Astrocyte of the hippocampus (primary cell): ENCODE results near the gene SMCO2.
"Not testable (repeated sequence)": the region's sequence is repeated elsewhere in the genome, so short reads cannot be mapped to it uniquely, and the experiment has no call there.

Experiments
- DNase-seq: peaks from one replicate; pipeline ENCODE4 v3.0.0; 2011; ENCODE audit warnings: low read depth, low spot score

The SMCO2 gene

DNA sequence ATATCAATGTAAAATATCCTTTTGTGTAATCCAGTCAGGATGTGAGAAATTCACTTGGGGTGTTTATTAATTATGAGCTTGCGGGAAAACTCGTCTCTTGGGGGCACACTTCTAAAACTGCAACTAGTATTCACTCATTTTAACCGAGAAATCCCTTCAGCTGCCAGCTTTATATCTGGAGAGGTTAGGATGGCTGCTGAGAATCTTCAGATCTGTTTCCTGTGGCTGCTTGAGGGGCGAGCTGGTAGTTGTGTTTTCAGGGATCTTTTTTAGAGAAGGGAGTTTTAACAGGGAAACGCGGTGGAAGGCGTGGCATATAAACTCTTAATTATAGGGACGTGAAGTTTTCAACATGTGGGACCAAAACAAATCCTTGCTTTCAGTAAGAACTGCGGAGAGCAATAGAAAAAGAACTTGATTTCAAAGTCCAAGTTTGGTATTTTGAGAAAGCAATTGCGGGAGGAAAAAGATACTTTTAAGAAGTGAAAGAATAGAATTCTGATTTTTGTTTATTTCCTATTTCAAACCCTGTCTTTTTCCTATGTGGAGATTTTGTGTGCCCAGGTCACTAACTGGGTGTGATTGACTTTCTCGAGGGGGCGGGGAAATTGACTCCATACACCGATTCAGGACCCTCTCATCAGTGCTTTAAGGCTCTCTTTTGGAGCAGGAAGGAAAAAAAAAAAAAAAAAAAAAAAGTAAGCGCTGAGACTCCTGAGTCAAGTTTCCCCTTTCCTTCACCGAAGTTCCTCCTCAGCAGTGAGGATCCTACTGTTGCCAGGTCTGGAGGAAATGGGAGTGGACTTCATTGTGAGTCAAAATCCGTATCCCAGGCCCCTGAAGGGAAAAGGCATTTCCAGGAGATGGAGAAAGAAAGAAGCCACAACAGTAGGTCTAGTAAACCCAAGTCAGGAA lies 78.6 kb downstream of the SMCO2 start:
- DNase-seq = peak; percentile 64

- DNase-seq = no peak
Measured at GRCh38 chr12:27527512-27527911, 81.0 kb downstream of the SMCO2 start.

GRCh38 chr12:27528788-27529187 lies 82.3 kb downstream of the SMCO2 start:
- no peak for DNase-seq

- no peak for DNase-seq
Measured at GRCh38 chr12:27530157-27530922, 83.8 kb downstream of the SMCO2 start.

DNA sequence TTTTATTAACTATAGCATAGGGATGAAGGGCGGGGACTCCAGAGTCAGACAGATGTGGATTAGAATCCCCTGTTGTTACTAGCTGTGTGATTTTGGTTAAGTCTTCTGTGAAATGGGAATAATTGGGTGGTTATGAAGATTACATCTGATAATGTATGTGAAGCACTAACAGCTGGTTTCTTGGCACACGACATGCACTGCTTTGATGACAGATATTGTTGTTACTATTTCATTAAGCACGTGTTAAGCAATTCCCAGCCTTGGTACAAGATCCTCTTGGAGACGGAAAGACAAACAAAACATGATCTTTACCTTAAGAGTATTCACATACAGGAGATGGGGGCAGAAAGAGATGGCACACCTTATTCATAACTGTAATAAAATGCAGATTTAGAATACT lies 85.4 kb downstream of the SMCO2 start:
- DNase-seq = no peak

GRCh38 chr12:27534060-27534764 lies 87.7 kb downstream of the SMCO2 start:
- peak; percentile 57 for DNase-seq

GRCh38 chr12:27534765-27535161 lies 88.2 kb downstream of the SMCO2 start:
- DNase-seq = peak; percentile 49

- no peak for DNase-seq
Measured at GRCh38 chr12:27535318-27535717, 88.8 kb downstream of the SMCO2 start.

- DNase-seq = no peak
Measured at GRCh38 chr12:27537855-27538675, 91.5 kb downstream of the SMCO2 start.

- no peak for DNase-seq
Measured at GRCh38 chr12:27539191-27539631, 92.7 kb downstream of the SMCO2 start.

DNA sequence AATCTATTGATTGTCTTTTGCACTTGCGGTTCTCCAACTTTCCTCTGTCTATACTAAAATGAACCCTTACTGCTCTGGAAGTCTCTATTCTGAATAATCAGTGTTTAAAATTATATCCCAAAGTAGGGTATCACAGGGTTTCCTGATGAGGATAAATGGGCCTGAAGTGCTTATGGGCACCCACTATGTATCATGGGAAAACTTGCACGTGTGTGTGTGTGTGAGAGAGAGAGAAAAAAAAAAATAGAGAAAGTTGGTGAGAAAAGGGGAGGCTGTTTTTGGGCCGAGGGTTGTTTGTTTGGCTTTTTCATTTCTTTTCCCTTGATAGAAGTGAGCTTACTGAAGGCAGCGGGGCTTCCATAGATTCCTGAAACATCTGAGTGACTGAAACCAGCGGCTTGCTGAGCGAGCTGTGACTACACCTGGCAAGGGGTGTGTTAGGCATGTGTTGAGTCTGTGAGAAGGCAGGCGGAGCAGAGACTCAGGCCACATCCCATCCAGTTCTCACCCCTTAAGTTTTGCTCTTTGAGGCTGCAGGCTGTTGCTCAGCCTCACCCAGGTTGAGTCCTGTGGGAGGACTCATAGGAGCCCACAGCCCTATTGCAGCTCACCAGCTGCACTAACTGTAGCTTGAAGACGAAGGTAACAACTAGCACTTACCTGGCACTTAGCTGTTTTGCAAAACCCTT lies 94.6 kb downstream of the SMCO2 start:
- DNase-seq = peak; percentile 32

DNA sequence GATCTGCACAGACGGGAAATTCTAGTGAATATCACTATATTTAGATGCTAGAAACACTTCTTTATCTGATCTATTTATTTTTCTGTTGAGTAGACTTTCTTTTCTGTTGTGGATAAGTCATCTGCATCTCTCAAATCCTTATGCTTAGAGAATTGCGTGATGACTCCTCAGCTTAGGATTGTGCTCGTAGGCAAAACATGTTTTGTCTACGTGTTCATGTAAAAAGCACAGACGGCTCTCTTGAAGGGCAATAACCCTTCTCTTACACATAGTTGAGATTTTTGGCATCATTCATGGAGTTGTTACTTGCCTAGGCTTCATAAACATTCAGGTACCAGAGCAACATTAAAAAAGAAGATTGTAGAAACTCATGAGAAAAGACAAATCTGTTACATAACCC lies 96.1 kb downstream of the SMCO2 start:
- peak; percentile 92 for DNase-seq

- not testable (repeated sequence) for DNase-seq
Measured at GRCh38 chr12:27544858-27545257, 98.3 kb downstream of the SMCO2 start.

DNA sequence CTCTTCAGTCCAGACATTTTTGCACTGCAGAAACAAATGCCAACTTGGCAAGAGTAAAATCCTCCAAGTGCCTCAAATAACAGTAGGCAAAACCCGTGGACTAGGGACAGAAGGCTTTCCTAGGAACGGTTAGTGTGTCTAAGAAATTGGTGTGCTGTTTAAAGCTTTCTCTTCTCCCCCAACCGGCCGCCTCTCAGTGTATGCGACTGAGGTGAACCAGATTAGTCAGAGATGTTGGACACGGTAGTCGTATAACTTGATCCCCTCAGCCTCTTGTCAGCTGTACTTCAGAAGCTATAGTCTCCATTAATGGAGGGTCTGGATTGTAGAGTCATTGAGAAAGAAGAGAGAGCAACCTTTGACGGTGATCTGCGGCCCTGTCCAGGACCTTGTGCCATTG lies 99.1 kb downstream of the SMCO2 start:
- peak; percentile 25 for DNase-seq

DNA sequence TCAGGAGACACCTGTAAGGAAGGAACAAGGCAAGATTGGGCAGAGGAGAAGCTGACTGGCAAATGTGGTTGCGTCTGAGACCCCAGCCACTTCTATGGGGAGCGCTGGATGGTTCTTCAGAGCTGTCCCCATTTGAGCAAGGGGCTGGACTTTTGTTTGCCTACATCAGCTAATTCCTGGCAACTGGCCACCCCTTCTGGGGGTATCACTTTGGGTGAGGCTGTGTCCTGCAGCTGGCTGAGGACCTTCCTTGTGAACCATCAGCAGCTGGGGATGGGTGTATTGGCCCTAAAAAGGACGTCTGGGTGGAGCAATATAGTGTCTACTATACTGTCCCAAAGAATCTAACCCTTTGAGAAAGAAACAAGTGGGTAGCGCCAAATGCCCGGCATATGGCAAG lies 101.1 kb downstream of the SMCO2 start:
- DNase-seq = no peak

DNA sequence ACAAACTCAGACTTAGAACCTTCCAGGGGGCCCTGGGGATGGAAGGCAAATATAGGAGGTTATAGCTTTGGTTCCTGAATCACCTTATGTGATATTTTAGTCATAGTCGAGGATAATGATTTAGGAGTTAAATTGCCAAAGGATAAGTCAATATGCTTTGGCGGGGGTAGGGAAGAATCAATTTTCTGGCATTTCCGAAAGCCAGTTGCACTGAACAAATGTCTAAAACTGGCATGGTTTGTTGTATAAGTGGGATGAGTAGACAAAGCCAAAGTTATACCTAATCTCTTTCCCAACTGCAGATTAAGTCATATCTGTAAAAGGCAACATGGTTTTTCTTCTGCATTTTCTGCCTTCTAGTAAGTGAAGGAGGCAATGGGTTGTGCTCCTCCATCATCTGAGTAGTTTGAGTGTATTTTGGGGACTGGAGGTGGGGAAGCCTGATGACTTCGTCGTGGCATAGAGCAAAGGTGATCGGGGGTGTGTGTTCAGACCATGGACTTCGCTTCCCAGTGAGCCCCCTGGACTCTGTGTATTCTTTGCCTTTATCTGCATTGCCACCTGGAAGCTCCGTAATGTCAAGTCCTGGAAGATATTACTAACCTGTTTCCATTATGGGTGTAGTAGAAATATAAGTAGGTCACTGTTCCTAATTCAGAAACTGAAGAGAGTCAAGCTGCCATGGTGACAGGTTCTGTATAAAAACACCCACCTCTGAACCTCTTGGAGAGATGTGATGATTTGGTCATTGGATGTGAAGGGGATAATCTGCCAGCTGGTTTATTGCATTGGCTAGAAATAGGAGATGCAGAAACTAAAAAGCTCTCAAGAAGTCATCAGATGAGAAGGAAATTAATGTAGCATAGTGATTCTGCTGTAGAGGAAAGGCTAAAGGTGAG lies 102.0 kb downstream of the SMCO2 start:
- DNase-seq = no peak

DNA sequence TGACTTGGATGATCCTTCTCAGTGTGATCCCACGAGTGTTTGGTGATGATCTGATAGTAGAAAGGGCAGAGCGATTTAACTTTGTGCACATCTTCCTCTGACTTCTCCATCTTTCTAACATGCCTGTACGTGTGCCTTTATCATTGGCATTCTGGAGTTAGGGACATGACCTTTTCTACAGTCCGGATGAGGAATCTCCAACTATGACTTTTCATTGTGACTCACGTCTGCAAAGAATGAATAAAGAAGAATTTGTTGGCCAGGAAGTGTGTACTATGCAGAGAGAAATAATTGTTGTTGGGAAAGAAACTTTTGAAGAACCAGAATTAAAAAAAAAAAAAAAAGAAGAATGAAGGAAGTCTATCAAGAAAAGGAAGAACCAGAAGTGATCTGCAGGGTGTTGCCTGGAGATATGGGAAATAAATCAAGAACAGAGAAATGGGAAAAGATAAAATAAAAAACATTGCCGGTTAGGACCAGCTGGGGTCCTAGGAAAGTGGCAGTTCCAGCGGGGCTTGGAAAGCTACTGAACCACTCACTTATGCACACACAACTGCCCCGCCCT lies 102.8 kb downstream of the SMCO2 start:
- peak; percentile 58 for DNase-seq

DNA sequence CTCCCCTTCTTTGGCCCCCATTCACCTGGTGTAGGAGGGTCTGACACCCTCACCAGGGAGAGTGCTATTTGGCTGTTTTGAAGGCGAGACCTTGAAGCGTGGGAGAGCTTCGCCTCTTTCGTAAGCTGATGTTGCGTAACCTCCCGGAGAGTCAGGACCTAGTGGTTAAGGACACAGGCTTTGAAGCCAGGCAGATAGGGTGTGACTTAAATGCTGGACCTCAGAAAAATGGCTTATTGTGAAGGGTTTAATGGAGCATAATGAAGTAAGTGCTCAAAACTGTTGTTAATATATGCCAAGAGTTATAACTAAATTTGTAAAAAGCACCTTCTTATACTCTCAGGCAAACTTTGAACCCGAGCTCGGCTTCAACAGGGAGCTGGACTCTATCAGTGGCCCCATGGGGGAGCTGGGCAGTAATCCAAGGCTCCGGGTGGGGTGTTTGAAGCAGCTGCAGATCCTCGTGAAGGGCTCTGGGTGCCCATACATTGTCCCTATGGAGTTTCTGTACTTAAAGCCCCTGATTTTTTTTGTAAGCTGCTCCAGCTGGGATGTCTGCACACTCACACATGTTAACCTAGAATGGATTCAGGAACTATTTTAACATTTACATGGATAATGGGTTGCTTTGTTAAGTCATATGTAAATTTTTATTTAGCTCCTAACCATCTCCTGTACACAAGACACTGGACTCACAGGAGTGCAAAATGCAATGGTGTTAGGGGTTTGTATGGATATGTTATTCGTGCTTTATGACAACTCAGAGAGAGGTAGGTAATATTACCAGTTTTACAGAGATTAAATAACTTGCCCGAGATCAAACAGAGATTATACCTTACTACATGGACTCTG lies 103.5 kb downstream of the SMCO2 start:
- DNase-seq = peak; percentile 80
